ENCODE measurements around the gene VAMP4. TPM values are rescaled to one million over a fixed set of nuclear protein-coding genes. Genes with fewer than 3 reads are reported as not detected.

The VAMP4 gene
- polyA plus RNA-seq, 1 donor from 2014 or later: 28.0 TPM

- H3K27ac ChIP-seq (ENCODE audit: low read length): no peak overlapping the region
Observed at GRCh38 chr1:171670739-171671138, 71.1 kb downstream of the VAMP4 start.

GRCh38 chr1:171668372-171668771, 73.5 kb downstream of the VAMP4 start:
- no peaks in the 10 kb centered on the region for H3K9me3 ChIP-seq (ENCODE audit: low read length)
- H3F3A ChIP-seq (ENCODE audit: insufficient read depth, low read length, poor library complexity, severe bottlenecking): no peaks in the 10 kb centered on the region
- no peak overlapping the region for H3K9ac ChIP-seq (ENCODE audit: low read length)
- H3K27me3 ChIP-seq (ENCODE audit: insufficient read depth, low read depth, low read length): no peaks in the 10 kb centered on the region
- no peak overlapping the region for H3K27ac ChIP-seq (ENCODE audit: low read length)
- H2AFZ ChIP-seq (ENCODE audit: low read depth, low read length): no peak overlapping the region
- no peaks in the 10 kb centered on the region for H3K9me2 ChIP-seq (ENCODE audit: insufficient read depth, low read length)
- H3K79me2 ChIP-seq (replicated peaks; ENCODE audit: insufficient read depth, low read length): no peaks in the 10 kb centered on the region
- no peaks in the 10 kb centered on the region for H3K36me3 ChIP-seq (ENCODE audit: insufficient read depth, low read length)
- no peak overlapping the region for H3K4me3 ChIP-seq (ENCODE audit: low read length)
- no peaks in the 10 kb centered on the region for H4K20me1 ChIP-seq (ENCODE audit: insufficient read depth)
- no peak overlapping the region for H3K4me2 ChIP-seq (ENCODE audit: low read length)
- no peak for TF ChIP-seq POLR2AphosphoS5 (IDR thresholded peaks at IDR 0.05)
- no peak for TF ChIP-seq CTCF (IDR thresholded peaks at IDR 0.05; ENCODE audit: poor library complexity, severe bottlenecking)
- no peak for TF ChIP-seq EZH2 (IDR thresholded peaks at IDR 0.05; ENCODE audit: borderline replicate concordance, insufficient read depth, low read length, poor library complexity, severe bottlenecking)
- TF ChIP-seq MXI1 (conservative IDR thresholded peaks at IDR 0.05; ENCODE audit: poor library complexity, severe bottlenecking): no peak
- TF ChIP-seq SMC3 (conservative IDR thresholded peaks at IDR 0.05; ENCODE audit: poor library complexity): no peak
- no peak for TF ChIP-seq RAD21 (conservative IDR thresholded peaks at IDR 0.05)
- TF ChIP-seq TAF1 (IDR thresholded peaks at IDR 0.05; ENCODE audit: low read depth): no peak

More at GRCh38 chr1:171670739-171671138, 71.1 kb downstream of the VAMP4 start:
- no peaks in the 10 kb centered on the region for H4K20me1 ChIP-seq (ENCODE audit: insufficient read depth)
- no peaks in the 10 kb centered on the region for H3F3A ChIP-seq (ENCODE audit: insufficient read depth, low read length, poor library complexity, severe bottlenecking)
- TF ChIP-seq POLR2AphosphoS5 (IDR thresholded peaks at IDR 0.05) (no peak), EZH2 (IDR thresholded peaks at IDR 0.05; ENCODE audit: borderline replicate concordance, insufficient read depth, low read length, poor library complexity, severe bottlenecking) (no peak), REST (IDR thresholded peaks at IDR 0.05; ENCODE audit: borderline replicate concordance) (no peak), EP300 (conservative IDR thresholded peaks at IDR 0.05; ENCODE audit: poor library complexity, severe bottlenecking) (no peak), TAF1 (IDR thresholded peaks at IDR 0.05; ENCODE audit: low read depth) (no peak), RAD21 (conservative IDR thresholded peaks at IDR 0.05) (no peak), SMC3 (conservative IDR thresholded peaks at IDR 0.05; ENCODE audit: poor library complexity) (no peak), MXI1 (conservative IDR thresholded peaks at IDR 0.05; ENCODE audit: poor library complexity, severe bottlenecking) (no peak), CTCF (IDR thresholded peaks at IDR 0.05; ENCODE audit: poor library complexity, severe bottlenecking) (no peak)
- no peaks in the 10 kb centered on the region for H3K79me2 ChIP-seq (replicated peaks; ENCODE audit: insufficient read depth, low read length)
- H3K9me2 ChIP-seq (ENCODE audit: insufficient read depth, low read length): no peaks in the 10 kb centered on the region
- no peaks in the 10 kb centered on the region for H3K9me3 ChIP-seq (ENCODE audit: low read length)
- no peak overlapping the region for H3K4me2 ChIP-seq (ENCODE audit: low read length)
- H3K9ac ChIP-seq (ENCODE audit: low read length): no peak overlapping the region
- no peaks in the 10 kb centered on the region for H3K36me3 ChIP-seq (ENCODE audit: insufficient read depth, low read length)
- no peaks in the 10 kb centered on the region for H3K27me3 ChIP-seq (ENCODE audit: insufficient read depth, low read depth, low read length)
- no peak overlapping the region for H3K4me3 ChIP-seq (ENCODE audit: low read length)
- H2AFZ ChIP-seq (ENCODE audit: low read depth, low read length): no peak overlapping the region
